ENCODE measurements around the gene CRB1.

CRB1 gene

DNA sequence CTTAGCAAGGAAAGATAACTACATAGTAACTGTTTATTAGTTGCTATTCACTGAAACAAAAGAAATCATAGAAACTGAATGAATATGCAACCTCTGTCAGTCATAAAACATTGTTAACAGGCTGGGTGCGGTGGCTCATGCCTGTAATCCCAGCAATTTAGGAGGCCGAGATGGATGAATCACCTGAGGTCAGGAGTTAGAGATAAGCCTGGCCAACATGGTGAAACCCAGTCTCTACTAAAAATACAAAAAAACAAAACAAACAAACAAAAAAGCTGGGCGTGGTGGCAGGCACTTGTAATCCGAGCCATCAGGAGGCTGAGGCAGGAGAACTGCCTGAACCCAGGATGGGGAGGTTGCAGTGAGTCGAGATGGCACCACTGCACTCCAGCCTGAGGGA is 44.1 kb downstream of the CRB1 start:
- H3K27me3 ChIP-seq: no peaks in the 10 kb centered on the region
- H4K20me1 ChIP-seq: no peaks in the 10 kb centered on the region
- H3K36me3 ChIP-seq: no peaks in the 10 kb centered on the region
- no peak overlapping the region for H3K4me2 ChIP-seq
- H3K9ac ChIP-seq: no peak overlapping the region
- no peak overlapping the region for H3K27ac ChIP-seq
- H3K4me1 ChIP-seq: no peaks in the 10 kb centered on the region
- no peak overlapping the region for H3K4me3 ChIP-seq
- H3K9me3 ChIP-seq (replicated peaks in 1 of 11): no peaks in the 10 kb centered on the region
- no peak for TF ChIP-seq Cebpa-rat (IDR thresholded peaks at IDR 0.05)

DNA sequence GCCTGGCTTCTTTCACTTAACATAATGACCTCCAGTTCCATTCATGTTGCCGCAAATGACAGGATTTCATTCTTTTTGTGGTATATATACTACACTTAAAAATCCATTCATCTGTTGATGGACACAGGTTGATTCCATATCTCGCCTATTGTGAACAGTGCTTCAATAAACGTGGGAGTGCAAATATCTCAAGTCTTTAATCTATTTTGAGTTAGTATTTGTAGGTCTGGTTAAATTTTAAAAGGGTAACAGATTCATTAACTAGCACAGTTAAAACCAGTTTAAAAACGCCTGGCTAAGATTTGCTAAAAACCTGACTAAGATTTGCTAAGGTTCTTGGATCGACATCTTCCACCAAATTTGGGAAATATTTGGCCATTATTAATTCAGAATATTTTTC is 45.7 kb downstream of the CRB1 start:
- Histone ChIP-seq H3K27ac (no peak overlapping the region), H3K36me3 (no peaks in the 10 kb centered on the region), H3K4me3 (no peak overlapping the region), H3K9me3 (replicated peaks in 1 of 11) (no peaks in the 10 kb centered on the region), H4K20me1 (no peaks in the 10 kb centered on the region), H3K9ac (no peak overlapping the region), H3K4me2 (no peak overlapping the region), H3K4me1 (no peaks in the 10 kb centered on the region), H3K27me3 (no peaks in the 10 kb centered on the region)
- TF ChIP-seq Cebpa-rat (IDR thresholded peaks at IDR 0.05): no peak

DNA sequence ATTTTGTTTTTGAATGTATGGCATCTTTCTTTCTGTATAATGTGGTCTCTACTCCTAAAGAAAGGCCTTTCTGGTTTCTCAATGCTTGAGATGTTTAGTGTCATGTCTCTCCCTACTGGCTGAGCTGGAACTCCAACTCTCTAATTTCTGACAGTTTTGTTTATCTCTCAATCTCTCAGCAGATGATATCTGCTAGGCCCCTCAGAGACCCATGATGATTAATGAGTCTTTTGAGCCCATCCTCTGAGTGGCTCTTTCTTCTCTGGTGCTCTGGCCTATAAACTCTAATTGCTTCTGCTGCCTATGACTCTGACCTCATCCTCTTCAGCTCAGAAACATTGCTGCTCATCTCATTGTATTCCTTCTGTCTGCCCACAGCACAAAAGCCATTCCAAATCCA is 46.6 kb downstream of the CRB1 start:
- Histone ChIP-seq H4K20me1 (no peaks in the 10 kb centered on the region), H3K4me3 (no peak overlapping the region), H3K9me3 (replicated peaks in 1 of 11) (no peaks in the 10 kb centered on the region), H3K4me2 (no peak overlapping the region), H3K9ac (no peak overlapping the region), H3K36me3 (no peaks in the 10 kb centered on the region), H3K4me1 (no peaks in the 10 kb centered on the region), H3K27ac (no peak overlapping the region), H3K27me3 (no peaks in the 10 kb centered on the region)
- TF ChIP-seq Cebpa-rat (IDR thresholded peaks at IDR 0.05): no peak

DNA sequence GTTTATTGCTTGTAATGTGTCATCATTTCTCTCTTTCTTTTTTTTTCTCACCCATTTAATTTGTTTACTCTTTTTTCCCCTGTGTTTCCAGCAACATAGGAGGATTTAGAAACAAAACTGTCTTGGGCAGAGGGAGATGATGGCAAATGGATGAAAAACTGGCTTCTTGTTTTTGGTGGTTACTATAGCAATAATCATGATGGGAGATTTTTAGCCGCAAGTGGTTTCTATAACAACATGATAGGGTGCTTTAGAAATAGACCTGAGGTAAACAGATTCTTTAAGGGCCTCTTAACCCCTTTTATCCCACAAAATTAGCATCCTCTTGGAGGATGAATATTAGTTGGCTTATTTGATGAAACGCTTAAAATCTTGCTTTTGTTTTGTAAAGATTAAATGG is 51.6 kb downstream of the CRB1 start:
- Histone ChIP-seq H3K36me3 (no peaks in the 10 kb centered on the region), H3K27me3 (no peaks in the 10 kb centered on the region), H3K4me1 (no peaks in the 10 kb centered on the region), H3K27ac (no peak overlapping the region), H3K9me3 (replicated peaks in 1 of 11) (no peaks in the 10 kb centered on the region), H3K4me3 (no peak overlapping the region), H4K20me1 (no peaks in the 10 kb centered on the region), H3K9ac (no peak overlapping the region), H3K4me2 (no peak overlapping the region)
- no peak for TF ChIP-seq Cebpa-rat (IDR thresholded peaks at IDR 0.05)

DNA sequence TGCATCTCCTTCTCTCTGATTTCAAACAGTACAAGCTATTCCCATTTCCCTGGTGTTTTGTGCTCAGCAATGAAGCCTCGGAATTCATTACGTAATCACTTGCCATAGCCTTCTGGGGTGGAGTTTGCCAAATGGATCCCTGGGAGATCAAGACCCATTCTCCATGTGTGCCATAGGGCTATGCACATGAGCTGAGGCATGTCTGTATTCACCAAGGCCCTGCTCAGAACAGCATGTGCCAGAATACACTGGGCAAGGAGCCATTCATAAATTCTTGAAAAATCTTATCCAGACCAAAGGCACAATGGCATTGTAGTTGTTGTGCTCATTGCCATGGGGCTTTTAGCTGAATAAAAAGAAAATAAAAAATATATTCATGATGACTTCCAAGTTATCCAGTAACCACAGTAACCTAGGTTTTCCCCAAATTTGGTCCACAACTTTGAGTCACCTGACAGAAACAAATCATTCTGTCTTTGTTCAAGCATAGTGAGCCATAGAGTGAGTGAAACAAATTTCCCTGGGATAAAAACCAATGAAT is 53.0 kb downstream of the CRB1 start:
- Histone ChIP-seq H3K27ac (no peak overlapping the region), H4K20me1 (no peaks in the 10 kb centered on the region), H3K4me2 (no peak overlapping the region), H3K9ac (no peak overlapping the region), H3K36me3 (no peaks in the 10 kb centered on the region), H3K4me1 (no peaks in the 10 kb centered on the region), H3K27me3 (no peaks in the 10 kb centered on the region), H3K9me3 (replicated peaks in 1 of 11) (no peaks in the 10 kb centered on the region), H3K4me3 (no peak overlapping the region)
- peak in 2 of 11 experiments; percentile 30 to 34; a peak in 1 of 22 replicates for TF ChIP-seq Cebpa-rat (IDR thresholded peaks at IDR 0.05)

DNA sequence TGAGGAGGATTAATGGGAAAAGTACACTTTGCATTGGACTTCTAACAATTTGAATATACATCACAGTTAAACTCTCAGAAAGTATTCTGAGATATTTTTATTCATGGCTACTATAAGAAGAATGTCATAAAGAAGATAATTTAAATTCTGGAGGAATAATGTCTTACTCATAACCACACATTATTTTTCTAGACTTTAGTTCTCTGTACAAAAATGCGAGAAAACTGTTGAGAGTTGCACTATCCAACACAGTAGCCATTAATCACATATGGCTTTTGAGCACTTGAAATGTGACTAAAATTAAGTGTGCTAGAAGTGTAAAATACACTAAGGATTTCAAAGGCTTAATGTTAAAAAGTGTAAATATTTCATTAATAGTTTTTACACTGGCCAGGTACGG is 53.8 kb downstream of the CRB1 start:
- TF ChIP-seq Cebpa-rat (IDR thresholded peaks at IDR 0.05): no peak
- Histone ChIP-seq H3K4me1 (no peaks in the 10 kb centered on the region), H3K27ac (no peak overlapping the region), H3K9ac (no peak overlapping the region), H4K20me1 (no peaks in the 10 kb centered on the region), H3K9me3 (replicated peaks in 1 of 11) (no peaks in the 10 kb centered on the region), H3K4me3 (no peak overlapping the region), H3K36me3 (no peaks in the 10 kb centered on the region), H3K27me3 (no peaks in the 10 kb centered on the region), H3K4me2 (no peak overlapping the region)

- Histone ChIP-seq H4K20me1 (no peaks in the 10 kb centered on the region), H3K4me1 (no peaks in the 10 kb centered on the region), H3K4me3 (no peak overlapping the region), H3K9ac (no peak overlapping the region), H3K27ac (no peak overlapping the region), H3K9me3 (replicated peaks in 1 of 11) (no peaks in the 10 kb centered on the region), H3K27me3 (no peaks in the 10 kb centered on the region), H3K4me2 (no peak overlapping the region), H3K36me3 (no peaks in the 10 kb centered on the region)
- TF ChIP-seq Cebpa-rat (IDR thresholded peaks at IDR 0.05): no peak
These were observed 59.8 kb downstream of the CRB1 start for GRCh38 chr1:197327776-197328364.

- no peaks in the 10 kb centered on the region for H3K27me3 ChIP-seq
- no peaks in the 10 kb centered on the region for H3K9me3 ChIP-seq (replicated peaks in 1 of 11)
- H3K9ac ChIP-seq: no peak overlapping the region
- no peak overlapping the region for H3K27ac ChIP-seq
- TF ChIP-seq Cebpa-rat (IDR thresholded peaks at IDR 0.05): no peak
- no peak overlapping the region for H3K4me3 ChIP-seq
- H4K20me1 ChIP-seq: no peaks in the 10 kb centered on the region
- H3K4me2 ChIP-seq: no peak overlapping the region
- no peaks in the 10 kb centered on the region for H3K36me3 ChIP-seq
- no peaks in the 10 kb centered on the region for H3K4me1 ChIP-seq
These were observed 62.2 kb downstream of the CRB1 start for GRCh38 chr1:197330213-197330612.

DNA sequence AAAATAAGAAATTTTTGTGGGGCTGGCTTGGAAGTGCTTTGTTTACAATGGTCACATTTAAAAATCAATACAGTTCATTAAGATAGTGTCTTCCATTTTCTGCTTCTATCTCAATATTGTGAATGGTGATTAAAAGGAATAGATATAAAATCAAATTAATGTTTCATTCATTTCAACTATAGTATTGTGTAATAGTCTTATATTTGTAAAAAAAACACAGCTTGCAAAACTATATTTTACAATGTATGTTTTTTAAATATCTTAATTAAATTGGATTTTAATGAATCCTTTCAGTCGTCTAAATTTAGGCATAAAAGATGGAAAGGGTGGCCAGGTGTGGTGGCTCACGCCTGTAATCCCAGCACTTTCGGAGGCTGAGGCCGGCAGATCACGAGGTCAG is 63.5 kb downstream of the CRB1 start:
- H3K27me3 ChIP-seq: no peaks in the 10 kb centered on the region
- no peaks in the 10 kb centered on the region for H4K20me1 ChIP-seq
- no peak overlapping the region for H3K9ac ChIP-seq
- H3K4me2 ChIP-seq: no peak overlapping the region
- H3K36me3 ChIP-seq: no peaks in the 10 kb centered on the region
- no peaks in the 10 kb centered on the region for H3K9me3 ChIP-seq (replicated peaks in 1 of 11)
- TF ChIP-seq Cebpa-rat (IDR thresholded peaks at IDR 0.05): no peak
- H3K4me3 ChIP-seq: no peak overlapping the region
- H3K27ac ChIP-seq: no peak overlapping the region
- no peaks in the 10 kb centered on the region for H3K4me1 ChIP-seq

DNA sequence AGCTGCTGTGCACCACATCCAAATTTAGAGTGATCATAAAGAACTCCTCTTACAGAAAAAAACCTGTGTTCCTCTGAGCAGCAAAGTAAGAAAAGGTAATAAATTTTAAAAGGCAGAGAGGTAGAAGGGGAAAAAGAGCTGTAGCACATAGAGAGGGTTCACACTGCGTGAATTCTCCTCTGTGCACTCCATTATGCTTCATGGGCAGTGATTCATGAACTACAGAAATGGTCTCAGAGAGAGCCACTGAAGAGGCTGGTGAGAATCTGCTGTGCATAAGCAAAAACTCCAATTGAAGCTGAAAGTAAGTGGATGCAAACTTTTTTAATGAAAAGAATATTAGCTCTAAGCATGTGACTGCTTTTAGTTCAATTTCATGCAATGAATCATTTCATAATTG is 65.0 kb downstream of the CRB1 start:
- H3K36me3 ChIP-seq: no peaks in the 10 kb centered on the region
- no peak overlapping the region for H3K4me3 ChIP-seq
- H3K27me3 ChIP-seq: no peaks in the 10 kb centered on the region
- no peak overlapping the region for H3K4me2 ChIP-seq
- H3K27ac ChIP-seq: no peak overlapping the region
- H4K20me1 ChIP-seq: no peaks in the 10 kb centered on the region
- H3K9ac ChIP-seq: no peak overlapping the region
- no peaks in the 10 kb centered on the region for H3K9me3 ChIP-seq (replicated peaks in 1 of 11)
- no peaks in the 10 kb centered on the region for H3K4me1 ChIP-seq
- TF ChIP-seq Cebpa-rat (IDR thresholded peaks at IDR 0.05): no peak
